HepG2 (cell line): ENCODE data around the gene SLC26A5. TPM values are rescaled to one million over a fixed set of nuclear protein-coding genes. Genes with fewer than 3 reads are reported as not detected.
A peak's percentile ranks its signal among the peaks of the same experiment; 100 is the strongest.

ENCODE experiments used
- ATAD3A ChIP-seq: sonication (generic); formaldehyde crosslinking; IDR thresholded peaks from 2 replicates; pipeline ENCODE4 v1.4.0; 2020; ENCODE audit warnings: missing genetic modification reagents
- HHEX ChIP-seq: IDR thresholded peaks from 2 replicates; pipeline ENCODE4 v1.6.1; 2016; ENCODE audit warnings: control low read depth
- MLX ChIP-seq: IDR thresholded peaks from 2 replicates; pipeline ENCODE4 v1.6.1; 2016
- MTF2 ChIP-seq: sonication (generic); formaldehyde crosslinking; IDR thresholded peaks from 2 replicates; pipeline ENCODE4 v1.5.0; 2020; ENCODE audit warnings: missing genetic modification reagents, borderline replicate concordance
- TAF15 ChIP-seq: fragments of 200-400 bp; formaldehyde crosslinking; IDR thresholded peaks from one replicate; pipeline ENCODE4 v1.6.1; 2018; ENCODE audit warnings: mild to moderate bottlenecking, low read depth, low read length; ENCODE audit not compliant: poor library complexity, severe bottlenecking
- ZNF225 ChIP-seq: sonication (generic); formaldehyde crosslinking; IDR thresholded peaks from 2 replicates; pipeline ENCODE4 v1.4.0; 2020; ENCODE audit warnings: mild to moderate bottlenecking, missing genetic modification reagents
- polyA plus RNA-seq, 8 experiments: library from polyadenylated mRNA; depleted of rRNA in 3 of 8; stranded (reverse) in 7 of 8; unstranded in 1 of 8; fragments of >200 nt; fragmentation: Illumina TruSeq in 4 of 8; extraction: Trizol in 4 of 8; gene quantifications; 2 replicates each; pipeline versions ENCODE4 v1.2.1 to v1.2.3, GENCODE V29; 2011 to 2016; ENCODE audit warnings: low read depth in 4 of 8, missing spikeins in 1 of 8, mixed read lengths in 1 of 8; ENCODE audit not compliant: insufficient read depth in 1 of 8
- total RNA-seq, 5 experiments: library from RNA; depleted of rRNA; stranded (reverse); fragments of >200 nt; fragmentation: Illumina TruSeq; extraction: Trizol; gene quantifications; 2 replicates each; pipeline ENCODE4 v1.2.3, GENCODE V29; 2016; ENCODE audit warnings: low read depth in 1 of 5
- TF ChIP-seq, protein P1 (sequence below), 2 experiments: IDR thresholded peaks; 2 replicates each; pipeline ENCODE4 v1.6.1; 2011 to 2012; ENCODE audit warnings: low read length in 2 of 2, borderline replicate concordance in 1 of 2, low read depth in 1 of 2, mild to moderate bottlenecking in 1 of 2, moderate library complexity in 1 of 2
- TF ChIP-seq, protein P2 (sequence below): sonication (generic); formaldehyde crosslinking; IDR thresholded peaks from 2 replicates; pipeline ENCODE4 v1.4.0; 2020; ENCODE audit warnings: missing genetic modification reagents
- TF ChIP-seq, protein P3 (sequence below): sonication (generic); formaldehyde crosslinking; IDR thresholded peaks from 2 replicates; pipeline ENCODE4 v1.9.0; 2021; ENCODE audit warnings: missing genetic modification reagents, borderline replicate concordance
- TF ChIP-seq, protein P4 (sequence below): sonication (generic); formaldehyde crosslinking; IDR thresholded peaks from 2 replicates; pipeline ENCODE4 v1.5.0; 2020; ENCODE audit warnings: missing genetic modification reagents

Gene SLC26A5
- total and polyA plus RNA-seq, 2 of the 13 experiments (the other 11 are each of a cell fraction or from before 2014, with no cell fraction given), result 0.08 to 0.11 TPM

DNA sequence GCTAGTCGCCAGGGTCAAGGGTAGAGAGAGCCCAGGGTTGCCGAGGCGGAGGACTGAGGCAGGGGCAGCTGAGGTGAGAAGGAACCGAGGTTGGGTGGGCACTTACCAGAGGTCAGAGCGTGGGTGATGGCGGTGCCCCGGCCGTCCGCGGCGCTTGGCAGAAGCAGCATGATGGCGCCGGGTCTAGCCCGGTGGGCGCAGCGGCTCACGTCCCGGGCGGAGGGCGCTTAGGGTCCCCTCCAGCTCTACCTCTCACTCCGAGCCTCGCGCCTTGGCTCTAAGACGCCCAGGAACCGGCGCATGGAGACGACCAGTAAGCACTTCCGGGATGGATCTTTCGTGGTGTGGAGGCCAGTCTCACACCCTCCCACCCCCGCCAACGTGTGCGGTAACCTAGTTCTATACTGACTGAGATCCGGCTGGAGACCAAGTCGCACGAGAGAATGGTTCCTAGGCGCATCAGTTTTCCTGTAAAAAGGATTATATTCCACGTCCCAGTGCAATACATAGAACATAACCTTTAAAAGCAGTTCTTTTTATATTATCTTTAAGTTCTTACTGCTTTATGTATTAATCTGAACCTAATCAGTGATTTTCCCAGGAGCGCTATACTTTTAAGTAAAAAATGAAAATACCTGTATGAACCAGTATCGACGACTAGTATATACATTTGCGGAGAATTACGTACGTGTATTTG, 101.4 kb downstream of the SLC26A5 start, which contains the start of gene DNAJC2 (continued):
- TF ChIP-seq, protein P1, sequence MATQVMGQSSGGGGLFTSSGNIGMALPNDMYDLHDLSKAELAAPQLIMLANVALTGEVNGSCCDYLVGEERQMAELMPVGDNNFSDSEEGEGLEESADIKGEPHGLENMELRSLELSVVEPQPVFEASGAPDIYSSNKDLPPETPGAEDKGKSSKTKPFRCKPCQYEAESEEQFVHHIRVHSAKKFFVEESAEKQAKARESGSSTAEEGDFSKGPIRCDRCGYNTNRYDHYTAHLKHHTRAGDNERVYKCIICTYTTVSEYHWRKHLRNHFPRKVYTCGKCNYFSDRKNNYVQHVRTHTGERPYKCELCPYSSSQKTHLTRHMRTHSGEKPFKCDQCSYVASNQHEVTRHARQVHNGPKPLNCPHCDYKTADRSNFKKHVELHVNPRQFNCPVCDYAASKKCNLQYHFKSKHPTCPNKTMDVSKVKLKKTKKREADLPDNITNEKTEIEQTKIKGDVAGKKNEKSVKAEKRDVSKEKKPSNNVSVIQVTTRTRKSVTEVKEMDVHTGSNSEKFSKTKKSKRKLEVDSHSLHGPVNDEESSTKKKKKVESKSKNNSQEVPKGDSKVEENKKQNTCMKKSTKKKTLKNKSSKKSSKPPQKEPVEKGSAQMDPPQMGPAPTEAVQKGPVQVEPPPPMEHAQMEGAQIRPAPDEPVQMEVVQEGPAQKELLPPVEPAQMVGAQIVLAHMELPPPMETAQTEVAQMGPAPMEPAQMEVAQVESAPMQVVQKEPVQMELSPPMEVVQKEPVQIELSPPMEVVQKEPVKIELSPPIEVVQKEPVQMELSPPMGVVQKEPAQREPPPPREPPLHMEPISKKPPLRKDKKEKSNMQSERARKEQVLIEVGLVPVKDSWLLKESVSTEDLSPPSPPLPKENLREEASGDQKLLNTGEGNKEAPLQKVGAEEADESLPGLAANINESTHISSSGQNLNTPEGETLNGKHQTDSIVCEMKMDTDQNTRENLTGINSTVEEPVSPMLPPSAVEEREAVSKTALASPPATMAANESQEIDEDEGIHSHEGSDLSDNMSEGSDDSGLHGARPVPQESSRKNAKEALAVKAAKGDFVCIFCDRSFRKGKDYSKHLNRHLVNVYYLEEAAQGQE (IDR thresholded peaks at IDR 0.05; ENCODE audit: borderline replicate concordance in 1 of 2, low read depth in 1 of 2, low read length in 2 of 2), result peak in 1 of 2 experiments; percentile 65; a peak in 2 of 4 replicates
- TF ChIP-seq, protein P2, sequence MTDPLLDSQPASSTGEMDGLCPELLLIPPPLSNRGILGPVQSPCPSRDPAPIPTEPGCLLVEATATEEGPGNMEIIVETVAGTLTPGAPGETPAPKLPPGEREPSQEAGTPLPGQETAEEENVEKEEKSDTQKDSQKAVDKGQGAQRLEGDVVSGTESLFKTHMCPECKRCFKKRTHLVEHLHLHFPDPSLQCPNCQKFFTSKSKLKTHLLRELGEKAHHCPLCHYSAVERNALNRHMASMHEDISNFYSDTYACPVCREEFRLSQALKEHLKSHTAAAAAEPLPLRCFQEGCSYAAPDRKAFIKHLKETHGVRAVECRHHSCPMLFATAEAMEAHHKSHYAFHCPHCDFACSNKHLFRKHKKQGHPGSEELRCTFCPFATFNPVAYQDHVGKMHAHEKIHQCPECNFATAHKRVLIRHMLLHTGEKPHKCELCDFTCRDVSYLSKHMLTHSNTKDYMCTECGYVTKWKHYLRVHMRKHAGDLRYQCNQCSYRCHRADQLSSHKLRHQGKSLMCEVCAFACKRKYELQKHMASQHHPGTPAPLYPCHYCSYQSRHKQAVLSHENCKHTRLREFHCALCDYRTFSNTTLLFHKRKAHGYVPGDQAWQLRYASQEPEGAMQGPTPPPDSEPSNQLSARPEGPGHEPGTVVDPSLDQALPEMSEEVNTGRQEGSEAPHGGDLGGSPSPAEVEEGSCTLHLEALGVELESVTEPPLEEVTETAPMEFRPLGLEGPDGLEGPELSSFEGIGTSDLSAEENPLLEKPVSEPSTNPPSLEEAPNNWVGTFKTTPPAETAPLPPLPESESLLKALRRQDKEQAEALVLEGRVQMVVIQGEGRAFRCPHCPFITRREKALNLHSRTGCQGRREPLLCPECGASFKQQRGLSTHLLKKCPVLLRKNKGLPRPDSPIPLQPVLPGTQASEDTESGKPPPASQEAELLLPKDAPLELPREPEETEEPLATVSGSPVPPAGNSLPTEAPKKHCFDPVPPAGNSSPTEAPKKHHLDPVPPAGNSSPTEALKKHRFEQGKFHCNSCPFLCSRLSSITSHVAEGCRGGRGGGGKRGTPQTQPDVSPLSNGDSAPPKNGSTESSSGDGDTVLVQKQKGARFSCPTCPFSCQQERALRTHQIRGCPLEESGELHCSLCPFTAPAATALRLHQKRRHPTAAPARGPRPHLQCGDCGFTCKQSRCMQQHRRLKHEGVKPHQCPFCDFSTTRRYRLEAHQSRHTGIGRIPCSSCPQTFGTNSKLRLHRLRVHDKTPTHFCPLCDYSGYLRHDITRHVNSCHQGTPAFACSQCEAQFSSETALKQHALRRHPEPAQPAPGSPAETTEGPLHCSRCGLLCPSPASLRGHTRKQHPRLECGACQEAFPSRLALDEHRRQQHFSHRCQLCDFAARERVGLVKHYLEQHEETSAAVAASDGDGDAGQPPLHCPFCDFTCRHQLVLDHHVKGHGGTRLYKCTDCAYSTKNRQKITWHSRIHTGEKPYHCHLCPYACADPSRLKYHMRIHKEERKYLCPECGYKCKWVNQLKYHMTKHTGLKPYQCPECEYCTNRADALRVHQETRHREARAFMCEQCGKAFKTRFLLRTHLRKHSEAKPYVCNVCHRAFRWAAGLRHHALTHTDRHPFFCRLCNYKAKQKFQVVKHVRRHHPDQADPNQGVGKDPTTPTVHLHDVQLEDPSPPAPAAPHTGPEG (CRISPR knock-in tag), result 0 out of 2 replicates have a peak, but pooled peaks have one; percentile 59
- TF ChIP-seq MTF2 (no peak), HHEX (no peak), ATAD3A (CRISPR knock-in tag) (no peak), ZNF225 (CRISPR knock-in tag) (no peak), MLX (CRISPR knock-in tag) (0 out of 2 replicates have a peak, but pooled peaks have one; percentile 60), TAF15 (no peak)
- TF ChIP-seq, protein P3, sequence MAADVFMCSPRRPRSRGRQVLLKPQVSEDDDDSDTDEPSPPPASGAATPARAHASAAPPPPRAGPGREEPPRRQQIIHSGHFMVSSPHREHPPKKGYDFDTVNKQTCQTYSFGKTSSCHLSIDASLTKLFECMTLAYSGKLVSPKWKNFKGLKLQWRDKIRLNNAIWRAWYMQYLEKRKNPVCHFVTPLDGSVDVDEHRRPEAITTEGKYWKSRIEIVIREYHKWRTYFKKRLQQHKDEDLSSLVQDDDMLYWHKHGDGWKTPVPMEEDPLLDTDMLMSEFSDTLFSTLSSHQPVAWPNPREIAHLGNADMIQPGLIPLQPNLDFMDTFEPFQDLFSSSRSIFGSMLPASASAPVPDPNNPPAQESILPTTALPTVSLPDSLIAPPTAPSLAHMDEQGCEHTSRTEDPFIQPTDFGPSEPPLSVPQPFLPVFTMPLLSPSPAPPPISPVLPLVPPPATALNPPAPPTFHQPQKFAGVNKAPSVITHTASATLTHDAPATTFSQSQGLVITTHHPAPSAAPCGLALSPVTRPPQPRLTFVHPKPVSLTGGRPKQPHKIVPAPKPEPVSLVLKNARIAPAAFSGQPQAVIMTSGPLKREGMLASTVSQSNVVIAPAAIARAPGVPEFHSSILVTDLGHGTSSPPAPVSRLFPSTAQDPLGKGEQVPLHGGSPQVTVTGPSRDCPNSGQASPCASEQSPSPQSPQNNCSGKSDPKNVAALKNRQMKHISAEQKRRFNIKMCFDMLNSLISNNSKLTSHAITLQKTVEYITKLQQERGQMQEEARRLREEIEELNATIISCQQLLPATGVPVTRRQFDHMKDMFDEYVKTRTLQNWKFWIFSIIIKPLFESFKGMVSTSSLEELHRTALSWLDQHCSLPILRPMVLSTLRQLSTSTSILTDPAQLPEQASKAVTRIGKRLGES (CRISPR knock-in tag), result no peak
- TF ChIP-seq, protein P4, sequence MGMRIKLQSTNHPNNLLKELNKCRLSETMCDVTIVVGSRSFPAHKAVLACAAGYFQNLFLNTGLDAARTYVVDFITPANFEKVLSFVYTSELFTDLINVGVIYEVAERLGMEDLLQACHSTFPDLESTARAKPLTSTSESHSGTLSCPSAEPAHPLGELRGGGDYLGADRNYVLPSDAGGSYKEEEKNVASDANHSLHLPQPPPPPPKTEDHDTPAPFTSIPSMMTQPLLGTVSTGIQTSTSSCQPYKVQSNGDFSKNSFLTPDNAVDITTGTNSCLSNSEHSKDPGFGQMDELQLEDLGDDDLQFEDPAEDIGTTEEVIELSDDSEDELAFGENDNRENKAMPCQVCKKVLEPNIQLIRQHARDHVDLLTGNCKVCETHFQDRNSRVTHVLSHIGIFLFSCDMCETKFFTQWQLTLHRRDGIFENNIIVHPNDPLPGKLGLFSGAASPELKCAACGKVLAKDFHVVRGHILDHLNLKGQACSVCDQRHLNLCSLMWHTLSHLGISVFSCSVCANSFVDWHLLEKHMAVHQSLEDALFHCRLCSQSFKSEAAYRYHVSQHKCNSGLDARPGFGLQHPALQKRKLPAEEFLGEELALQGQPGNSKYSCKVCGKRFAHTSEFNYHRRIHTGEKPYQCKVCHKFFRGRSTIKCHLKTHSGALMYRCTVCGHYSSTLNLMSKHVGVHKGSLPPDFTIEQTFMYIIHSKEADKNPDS, result no peak
